ENCODE measurements around the gene ZNF521.

- TF ChIP-seq TAF1 (IDR thresholded peaks at IDR 0.05; ENCODE audit: low read depth) (no peak), EP300 (IDR thresholded peaks at IDR 0.05; ENCODE audit: borderline replicate concordance) (no peak), MAX (IDR thresholded peaks at IDR 0.05) (no peak), RAD21 (IDR thresholded peaks at IDR 0.05; ENCODE audit: low read depth) (no peak), EGR1 (IDR thresholded peaks at IDR 0.05) (no peak), TCF12 (IDR thresholded peaks at IDR 0.05; ENCODE audit: low read depth) (no peak), CEBPB (IDR thresholded peaks at IDR 0.05) (no peak), REST (IDR thresholded peaks at IDR 0.05; ENCODE audit: low read depth) (no peak), USF1 (IDR thresholded peaks at IDR 0.05) (no peak)
Observed at GRCh38 chr18:25248755-25249154, 103.2 kb downstream of the ZNF521 start.
